Measurements from ENCODE around the gene CGREF1. TPM values are rescaled to one million over a fixed set of nuclear protein-coding genes. Genes with fewer than 3 reads are reported as not detected.

Gene CGREF1
- polyA plus RNA-seq, 1 donor from 2014 or later = 24.5 TPM

GRCh38 chr2:27088634-27089033 is 30.3 kb downstream of the CGREF1 start:
- Histone ChIP-seq H3K9me3 (ENCODE audit: low read length) (no peaks in the 10 kb centered on the region), H3K36me3 (ENCODE audit: insufficient read depth, low read length) (no peaks in the 10 kb centered on the region), H3K4me3 (ENCODE audit: low read length) (no peak overlapping the region), H3K9me2 (ENCODE audit: insufficient read depth, low read length) (no peaks in the 10 kb centered on the region), H3K79me2 (replicated peaks; ENCODE audit: insufficient read depth, low read length) (no peaks in the 10 kb centered on the region), H2AFZ (ENCODE audit: low read depth, low read length) (no peak overlapping the region), H3K27ac (ENCODE audit: low read length) (no peak overlapping the region), H3K9ac (ENCODE audit: low read length) (no peak overlapping the region), H3F3A (ENCODE audit: insufficient read depth, low read length, poor library complexity, severe bottlenecking) (no peaks in the 10 kb centered on the region), H3K4me2 (ENCODE audit: low read length) (no peak overlapping the region), H4K20me1 (ENCODE audit: insufficient read depth) (no peaks in the 10 kb centered on the region), H3K27me3 (ENCODE audit: insufficient read depth, low read depth, low read length) (peaks cover 10% of the 10 kb centered on the region)
- TF ChIP-seq EZH2 (IDR thresholded peaks at IDR 0.05; ENCODE audit: borderline replicate concordance, insufficient read depth, low read length, poor library complexity, severe bottlenecking) (no peak), POLR2AphosphoS5 (IDR thresholded peaks at IDR 0.05) (no peak), MXI1 (conservative IDR thresholded peaks at IDR 0.05; ENCODE audit: poor library complexity, severe bottlenecking) (no peak), RAD21 (conservative IDR thresholded peaks at IDR 0.05) (no peak), CTCF (IDR thresholded peaks at IDR 0.05; ENCODE audit: poor library complexity, severe bottlenecking) (no peak), SMC3 (conservative IDR thresholded peaks at IDR 0.05; ENCODE audit: poor library complexity) (no peak), EP300 (conservative IDR thresholded peaks at IDR 0.05; ENCODE audit: poor library complexity, severe bottlenecking) (no peak), TAF1 (IDR thresholded peaks at IDR 0.05; ENCODE audit: low read depth) (no peak)
- TF ChIP-seq, protein P1, sequence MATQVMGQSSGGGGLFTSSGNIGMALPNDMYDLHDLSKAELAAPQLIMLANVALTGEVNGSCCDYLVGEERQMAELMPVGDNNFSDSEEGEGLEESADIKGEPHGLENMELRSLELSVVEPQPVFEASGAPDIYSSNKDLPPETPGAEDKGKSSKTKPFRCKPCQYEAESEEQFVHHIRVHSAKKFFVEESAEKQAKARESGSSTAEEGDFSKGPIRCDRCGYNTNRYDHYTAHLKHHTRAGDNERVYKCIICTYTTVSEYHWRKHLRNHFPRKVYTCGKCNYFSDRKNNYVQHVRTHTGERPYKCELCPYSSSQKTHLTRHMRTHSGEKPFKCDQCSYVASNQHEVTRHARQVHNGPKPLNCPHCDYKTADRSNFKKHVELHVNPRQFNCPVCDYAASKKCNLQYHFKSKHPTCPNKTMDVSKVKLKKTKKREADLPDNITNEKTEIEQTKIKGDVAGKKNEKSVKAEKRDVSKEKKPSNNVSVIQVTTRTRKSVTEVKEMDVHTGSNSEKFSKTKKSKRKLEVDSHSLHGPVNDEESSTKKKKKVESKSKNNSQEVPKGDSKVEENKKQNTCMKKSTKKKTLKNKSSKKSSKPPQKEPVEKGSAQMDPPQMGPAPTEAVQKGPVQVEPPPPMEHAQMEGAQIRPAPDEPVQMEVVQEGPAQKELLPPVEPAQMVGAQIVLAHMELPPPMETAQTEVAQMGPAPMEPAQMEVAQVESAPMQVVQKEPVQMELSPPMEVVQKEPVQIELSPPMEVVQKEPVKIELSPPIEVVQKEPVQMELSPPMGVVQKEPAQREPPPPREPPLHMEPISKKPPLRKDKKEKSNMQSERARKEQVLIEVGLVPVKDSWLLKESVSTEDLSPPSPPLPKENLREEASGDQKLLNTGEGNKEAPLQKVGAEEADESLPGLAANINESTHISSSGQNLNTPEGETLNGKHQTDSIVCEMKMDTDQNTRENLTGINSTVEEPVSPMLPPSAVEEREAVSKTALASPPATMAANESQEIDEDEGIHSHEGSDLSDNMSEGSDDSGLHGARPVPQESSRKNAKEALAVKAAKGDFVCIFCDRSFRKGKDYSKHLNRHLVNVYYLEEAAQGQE (IDR thresholded peaks at IDR 0.05; ENCODE audit: borderline replicate concordance) = no peak

GRCh38 chr2:27087823-27088410 is 31.0 kb downstream of the CGREF1 start:
- Histone ChIP-seq H3F3A (ENCODE audit: insufficient read depth, low read length, poor library complexity, severe bottlenecking) (no peaks in the 10 kb centered on the region), H3K27me3 (ENCODE audit: insufficient read depth, low read depth, low read length) (peaks cover 10% of the 10 kb centered on the region), H3K9me2 (ENCODE audit: insufficient read depth, low read length) (no peaks in the 10 kb centered on the region), H4K20me1 (ENCODE audit: insufficient read depth) (no peaks in the 10 kb centered on the region), H3K9ac (ENCODE audit: low read length) (no peak overlapping the region), H3K4me2 (ENCODE audit: low read length) (no peak overlapping the region), H2AFZ (ENCODE audit: low read depth, low read length) (no peak overlapping the region), H3K79me2 (replicated peaks; ENCODE audit: insufficient read depth, low read length) (no peaks in the 10 kb centered on the region), H3K9me3 (ENCODE audit: low read length) (no peaks in the 10 kb centered on the region), H3K27ac (ENCODE audit: low read length) (no peak overlapping the region), H3K36me3 (ENCODE audit: insufficient read depth, low read length) (no peaks in the 10 kb centered on the region), H3K4me3 (ENCODE audit: low read length) (peak overlapping the region; percentile 80)
- no peak for TF ChIP-seq TAF1 (IDR thresholded peaks at IDR 0.05; ENCODE audit: low read depth)
- TF ChIP-seq MXI1 (conservative IDR thresholded peaks at IDR 0.05; ENCODE audit: poor library complexity, severe bottlenecking) = no peak
- TF ChIP-seq CTCF (IDR thresholded peaks at IDR 0.05; ENCODE audit: poor library complexity, severe bottlenecking) = no peak
